HG02840 (cell line): ENCODE measurements around the gene XAGE1B.
"Not testable (repeated sequence)": the region's sequence is repeated elsewhere in the genome, so short reads cannot be mapped to it uniquely, and the experiment has no call there.

Source experiments
- ATAC-seq: cut with Tn5 transposase; IDR thresholded peaks from one replicate; pipeline ENCODE4 v1.9.1; 2021; ENCODE audit warnings: mild to moderate bottlenecking, moderate library complexity, moderate number of reproducible peaks; ENCODE audit not compliant: unreplicated experiment, low FRiP score

Gene XAGE1B

DNA sequence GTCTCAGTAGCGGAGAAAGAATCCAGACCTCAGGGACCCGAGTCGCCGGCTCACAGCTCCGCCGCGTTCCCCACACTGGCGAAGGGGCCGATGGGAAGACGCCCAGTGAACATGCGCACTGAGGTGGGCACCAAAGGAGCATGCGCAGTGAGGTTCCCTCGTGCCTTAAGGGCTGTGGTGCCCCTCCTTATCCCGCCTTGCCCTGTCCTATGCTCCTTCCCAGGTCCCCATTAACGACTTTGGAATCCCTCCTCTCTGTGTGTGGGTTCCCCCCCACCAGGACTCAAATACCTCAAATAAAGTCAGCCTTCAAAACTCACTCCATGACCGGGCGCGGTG lies at the start of gene XAGE1B:
Gene XAGE1B (minus strand): TSS at position 77 of the 339 bp plus-strand sequence. CDS start 1,536 bp downstream, outside the sequence.
- not testable (repeated sequence) for ATAC-seq

- no peak for ATAC-seq
Observed at GRCh38 chrX:52563105-52563504, 46.2 kb upstream of the XAGE1B start.

DNA sequence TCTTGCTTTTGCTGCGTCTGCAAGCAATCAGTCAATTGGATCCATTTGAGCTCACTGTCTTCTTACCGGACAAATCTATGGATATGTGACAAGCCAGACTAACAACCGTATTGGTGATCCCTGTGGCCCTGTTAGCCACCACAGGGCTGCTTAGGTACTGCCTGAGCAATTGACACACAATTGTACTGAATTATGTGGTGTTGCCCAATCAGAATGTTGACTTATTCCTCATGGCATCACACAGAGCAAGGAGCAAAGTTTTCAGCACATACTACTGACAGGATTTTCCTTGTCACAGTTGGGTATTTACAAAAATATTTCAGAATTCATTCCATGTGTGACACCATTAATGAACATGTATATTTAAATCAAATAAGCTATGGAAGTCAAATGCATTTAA lies 41.3 kb upstream of the XAGE1B start:
- no peak for ATAC-seq

DNA sequence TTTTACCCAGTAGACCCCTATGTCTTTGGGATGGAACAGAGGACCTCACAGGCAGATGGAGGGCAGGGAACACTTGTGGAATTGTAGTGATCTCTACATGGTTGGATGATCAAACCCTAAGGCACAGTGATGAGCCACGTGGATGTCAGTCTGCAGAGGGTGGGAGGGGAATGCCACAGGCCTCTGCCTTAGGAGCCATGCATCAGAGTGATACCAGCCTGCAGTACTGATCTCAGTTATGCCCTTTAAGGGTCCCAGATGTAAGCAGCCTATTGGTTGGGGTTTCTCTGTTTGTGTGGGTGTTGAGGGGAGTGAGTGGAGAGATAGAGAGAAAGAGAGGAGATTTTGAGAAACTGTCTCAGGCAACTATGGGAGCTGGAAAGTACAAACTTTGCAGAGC lies 39.9 kb upstream of the XAGE1B start:
- no peak for ATAC-seq

- ATAC-seq = no peak
Observed at GRCh38 chrX:52553995-52554642, 37.3 kb upstream of the XAGE1B start.

DNA sequence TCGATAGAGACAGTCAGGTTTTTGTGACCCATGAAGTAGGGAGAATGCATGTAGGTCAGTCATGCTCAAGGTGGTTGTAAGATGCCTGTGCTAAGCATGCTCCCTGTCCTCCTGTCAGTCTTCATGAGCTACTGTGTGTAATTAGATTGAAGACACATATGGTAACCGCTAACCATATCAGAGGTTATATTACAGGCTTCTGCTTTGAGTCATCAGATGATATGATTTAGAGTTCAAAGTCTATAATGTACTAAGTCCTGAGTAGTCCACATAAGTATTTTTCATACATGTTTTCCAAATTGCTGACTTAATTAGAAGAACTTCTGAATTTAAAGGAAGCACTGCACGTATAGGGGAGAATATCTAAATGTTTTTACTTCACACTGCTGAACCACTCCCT lies 31.9 kb upstream of the XAGE1B start:
- not testable (repeated sequence) for ATAC-seq

DNA sequence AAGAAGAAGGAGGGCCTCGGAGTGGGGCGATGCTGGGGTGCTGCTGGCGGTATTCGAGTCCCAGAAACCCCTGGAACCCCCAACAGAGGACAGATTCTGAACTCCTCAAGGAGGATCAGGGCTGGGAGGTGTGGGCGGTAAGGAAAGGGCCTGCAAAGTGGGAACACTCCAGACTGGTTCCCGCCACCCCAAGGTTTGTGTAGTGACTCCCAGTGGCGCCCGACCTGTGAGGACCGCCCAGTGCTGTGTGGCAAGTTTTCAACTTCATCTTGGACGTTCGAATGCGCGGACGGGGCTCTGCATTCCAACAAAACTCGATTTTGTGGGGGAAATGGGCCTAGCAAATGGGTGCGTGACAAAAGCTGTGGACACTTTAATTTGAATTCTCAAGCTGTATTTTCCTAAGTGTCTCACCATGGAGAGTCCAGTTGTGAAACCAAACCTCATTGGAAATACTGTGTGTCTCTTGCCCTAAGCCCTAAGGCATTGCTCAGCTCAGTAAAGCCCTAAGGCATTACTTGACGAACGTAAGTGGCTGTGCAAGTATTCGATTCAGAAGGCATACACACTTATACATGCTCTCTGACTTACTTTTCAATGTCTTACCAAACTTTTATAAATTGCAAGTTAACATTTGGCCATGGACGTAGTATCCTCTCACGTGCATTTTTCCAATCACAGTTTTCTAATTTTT lies 27.4 kb upstream of the XAGE1B start:
- no peak for ATAC-seq

- no peak for ATAC-seq
Observed at GRCh38 chrX:52542311-52542710, 25.4 kb upstream of the XAGE1B start.

DNA sequence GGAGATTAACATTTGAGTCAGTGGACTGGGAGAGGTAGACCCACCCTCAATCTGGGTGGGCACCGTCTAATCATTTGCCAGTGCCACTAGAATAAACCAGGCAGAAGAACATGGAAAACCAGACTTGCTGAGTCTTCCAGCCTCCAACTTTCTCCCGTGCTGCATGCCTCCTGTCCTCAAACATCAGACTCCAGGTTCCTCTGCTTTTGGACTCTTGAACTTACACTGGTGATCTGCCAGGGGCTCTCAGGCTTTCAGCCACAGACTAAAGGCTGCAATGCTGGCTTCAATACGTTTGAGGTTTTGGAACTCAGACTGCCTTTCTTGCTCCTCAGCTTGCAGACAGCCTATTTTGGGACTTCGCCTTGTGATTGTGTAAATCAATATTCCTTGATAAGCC lies 24.2 kb upstream of the XAGE1B start:
- ATAC-seq = not testable (repeated sequence)

DNA sequence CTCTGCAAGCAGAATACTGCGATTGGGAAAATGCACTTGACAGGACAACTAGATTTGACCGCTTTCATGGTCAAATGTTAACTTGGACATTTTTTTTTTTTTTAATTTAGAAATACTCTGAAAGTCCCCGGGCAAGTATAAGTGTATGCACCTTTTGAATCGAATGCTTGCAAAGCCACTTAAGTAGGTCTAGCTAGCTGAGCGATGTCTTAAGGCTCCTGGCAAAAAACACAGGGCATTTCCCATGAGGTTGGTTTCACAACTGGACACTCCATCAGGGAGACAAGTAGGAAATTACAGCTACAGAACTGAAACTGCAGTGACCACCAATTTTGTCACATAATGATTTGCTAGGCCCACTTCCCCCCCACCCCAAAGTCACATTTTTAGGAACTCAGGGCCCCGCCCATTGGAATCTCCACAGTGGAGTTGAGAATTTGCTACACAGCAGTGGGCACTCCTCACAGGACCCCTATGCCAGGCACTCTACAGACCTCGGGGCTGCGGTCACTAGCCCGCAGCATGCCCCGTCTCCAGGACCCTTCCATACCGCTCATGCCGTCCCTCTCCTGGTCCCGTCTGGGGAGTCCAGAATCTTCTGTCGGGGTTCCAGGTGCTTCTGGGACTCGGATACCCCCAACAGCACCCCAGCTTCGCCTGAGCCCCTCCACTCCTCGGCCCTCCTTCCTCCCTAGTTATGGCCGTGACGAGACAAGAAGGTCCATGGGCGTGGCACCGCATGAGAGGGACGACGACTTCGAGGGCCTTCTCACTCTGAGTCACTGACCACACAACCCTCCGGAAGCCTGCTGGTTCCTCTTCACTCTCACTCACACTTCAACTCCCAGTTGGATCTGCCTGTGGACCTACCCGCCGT lies 515 bp downstream of the XAGE1B start:
- not testable (repeated sequence) for ATAC-seq

DNA sequence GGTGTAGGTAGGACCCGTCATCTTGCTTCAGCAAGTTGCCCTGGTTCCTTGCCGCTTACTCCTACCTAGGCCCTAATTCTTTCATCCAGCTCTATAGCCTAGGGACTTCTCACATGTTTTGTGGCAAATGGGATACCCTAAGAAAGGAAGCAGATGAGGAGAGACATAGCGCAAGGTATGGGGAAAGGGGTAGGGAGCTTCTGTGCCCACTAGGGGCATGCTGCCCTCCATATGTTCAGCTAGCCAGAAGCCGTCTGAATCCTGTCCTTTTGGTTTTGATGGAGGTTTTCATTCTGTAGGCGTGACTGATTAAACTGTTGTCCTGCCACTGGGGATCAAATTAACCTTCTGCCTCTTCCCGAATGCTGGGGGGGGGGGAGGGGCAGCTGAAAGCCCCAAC lies 5.7 kb downstream of the XAGE1B start:
- not testable (repeated sequence) for ATAC-seq

GRCh38 chrX:52509916-52510315 lies 6.9 kb downstream of the XAGE1B start:
- no peak for ATAC-seq

- no peak for ATAC-seq
Observed at GRCh38 chrX:52507331-52507730, 9.5 kb downstream of the XAGE1B start.

DNA sequence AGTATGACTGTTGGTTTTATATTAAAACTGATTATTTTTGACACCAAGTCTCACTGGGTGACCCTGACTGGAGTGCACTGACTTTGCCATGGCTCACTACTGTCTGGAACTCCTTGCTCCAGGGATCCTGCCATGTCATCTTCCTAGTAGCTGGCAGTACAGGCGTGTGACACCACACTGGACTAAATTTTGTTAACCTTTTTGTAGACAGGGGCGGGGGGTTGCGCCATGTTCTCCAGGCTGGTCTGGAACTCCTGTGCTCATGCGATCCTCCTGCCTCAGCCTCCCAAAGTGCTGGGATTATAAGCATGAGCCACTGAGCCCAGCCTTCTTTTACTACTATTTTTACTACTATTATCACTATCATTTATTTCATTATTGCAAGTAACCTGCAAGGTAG lies 12.3 kb downstream of the XAGE1B start:
- ATAC-seq = no peak

GRCh38 chrX:52501362-52501761 lies 15.5 kb downstream of the XAGE1B start:
- not testable (repeated sequence) for ATAC-seq

DNA sequence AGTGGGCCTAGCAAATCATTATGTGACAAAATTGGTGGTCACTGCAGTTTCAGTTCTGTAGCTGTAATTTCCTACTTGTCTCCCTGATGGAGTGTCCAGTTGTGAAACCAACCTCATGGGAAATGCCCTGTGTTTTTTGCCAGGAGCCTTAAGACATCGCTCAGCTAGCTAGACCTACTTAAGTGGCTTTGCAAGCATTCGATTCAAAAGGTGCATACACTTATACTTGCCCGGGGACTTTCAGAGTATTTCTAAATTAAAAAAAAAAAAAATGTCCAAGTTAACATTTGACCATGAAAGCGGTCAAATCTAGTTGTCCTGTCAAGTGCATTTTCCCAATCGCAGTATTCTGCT lies 20.5 kb downstream of the XAGE1B start:
- not testable (repeated sequence) for ATAC-seq

GRCh38 chrX:52495545-52496418 lies 21.1 kb downstream of the XAGE1B start, which contains the start of gene XAGE1A:
TSS of gene XAGE1A (plus strand) at chrX:52495808. CDS start at chrX:52497362, 1,554 bp downstream.
- not testable (repeated sequence) for ATAC-seq

- not testable (repeated sequence) for ATAC-seq
Observed at GRCh38 chrX:52471301-52471700, 45.6 kb downstream of the XAGE1B start.
